ENCODE measurements around the gene SLC40A1. TPM values are rescaled to one million over a fixed set of nuclear protein-coding genes. Genes with fewer than 3 reads are reported as not detected.
"Not testable (repeated sequence)": the region's sequence is repeated elsewhere in the genome, so short reads cannot be mapped to it uniquely, and the experiment has no call there.

The SLC40A1 gene
- total RNA-seq, 2 experiments from 2014 or later, result 4.7 to 4.8 TPM

DNA sequence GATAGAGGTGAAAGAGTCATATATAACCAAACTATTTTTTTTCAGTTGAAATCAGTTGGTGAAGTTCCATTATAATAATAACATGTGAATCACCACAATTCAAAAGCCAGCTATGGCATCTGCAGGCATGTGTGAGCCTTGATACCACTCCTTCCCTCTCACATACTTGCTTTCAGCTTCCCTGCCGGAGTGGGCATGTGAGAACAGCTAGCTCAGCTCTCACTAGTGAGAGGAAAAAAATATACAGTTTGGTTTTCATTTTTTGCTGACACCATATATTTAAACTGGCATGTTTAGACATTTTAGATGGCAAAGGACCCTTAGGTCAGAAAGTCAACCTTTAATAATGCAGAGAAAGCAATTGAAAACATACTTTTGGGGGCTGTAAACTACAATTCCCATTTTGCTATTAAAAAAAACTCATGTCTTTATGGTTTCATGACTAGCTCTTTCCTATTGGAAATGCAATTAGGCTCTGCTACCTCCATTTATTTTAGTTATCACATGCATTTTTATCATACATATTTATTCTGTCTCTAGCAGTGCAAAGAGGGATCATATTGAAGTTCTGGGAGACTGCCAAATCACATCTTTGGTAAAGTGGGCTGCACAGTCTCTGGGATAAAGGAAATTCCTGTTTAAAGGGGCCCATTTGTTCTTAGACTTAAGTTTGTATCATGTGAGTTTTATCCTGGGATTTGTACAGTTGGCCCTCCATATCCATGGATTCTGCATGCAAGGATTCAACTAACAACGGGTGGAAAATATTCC, 33.2 kb upstream of the SLC40A1 start:
- Mint-ChIP-seq H3K9me3 (no peaks in the 10 kb centered on the region), H3K36me3 (no peaks in the 10 kb centered on the region), H3K4me1 (ENCODE audit: low read depth) (no peaks in the 10 kb centered on the region), H3K4me3 (no peak overlapping the region), H3K27ac (no peak overlapping the region), H3K27me3 (peaks cover 4% of the 10 kb centered on the region)
- DNase-seq, result no peak
- ChIA-PET CTCF (interaction anchor here (0.6 kb wide), 1 partner anchor 42 kb away, joined by 3 read pairs; no protein-coding TSS in a partner anchor), POLR2A (no interaction called here)
- intact Hi-C loops (cut with micrococcal nuclease), result no loop called here

GRCh38 chr2:189613077-189613636, 32.6 kb upstream of the SLC40A1 start:
- H3K9me3 Mint-ChIP-seq, result no peaks in the 10 kb centered on the region
- H3K4me3 Mint-ChIP-seq, result no peak overlapping the region
- H3K4me1 Mint-ChIP-seq (ENCODE audit: low read depth), result no peaks in the 10 kb centered on the region
- no peaks in the 10 kb centered on the region for H3K36me3 Mint-ChIP-seq
- H3K27me3 Mint-ChIP-seq, result peaks cover 4% of the 10 kb centered on the region
- no peak overlapping the region for H3K27ac Mint-ChIP-seq
- no peak for DNase-seq
- intact Hi-C loops (cut with micrococcal nuclease), result no loop called here
- CTCF ChIA-PET, result interaction anchor here (0.6 kb wide), 1 partner anchor 42 kb away, joined by 3 read pairs; no protein-coding TSS in a partner anchor
- POLR2A ChIA-PET, result no interaction called here

DNA sequence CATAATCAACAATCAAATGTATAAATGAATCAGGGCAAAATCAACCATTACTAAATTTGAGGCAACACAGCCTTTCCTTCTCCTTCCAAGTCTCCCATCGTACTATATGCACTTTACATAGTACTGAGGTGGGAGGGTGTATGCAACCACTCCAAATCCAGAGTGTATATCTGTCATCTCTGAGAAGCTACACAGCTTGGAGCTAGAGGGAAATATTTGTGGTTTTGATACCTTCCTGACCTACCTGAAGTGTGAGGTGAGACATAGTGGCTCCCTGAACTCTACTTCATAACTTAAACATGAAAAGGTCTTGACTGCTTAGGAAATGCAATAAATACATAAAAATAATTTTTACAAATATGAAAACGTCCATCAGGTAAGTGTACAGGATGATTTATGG, 30.1 kb upstream of the SLC40A1 start:
- ChIA-PET CTCF (interaction anchor here (0.7 to 0.9 kb wide), 2 partner anchors 48 to 59 kb away, joined by 3 read pairs; no protein-coding TSS in a partner anchor), POLR2A (no interaction called here)
- intact Hi-C loops (cut with micrococcal nuclease), result no loop called here
- H3K36me3 Mint-ChIP-seq, result no peaks in the 10 kb centered on the region
- no peaks in the 10 kb centered on the region for H3K9me3 Mint-ChIP-seq
- no peak overlapping the region for H3K27ac Mint-ChIP-seq
- DNase-seq, result no peak
- no peaks in the 10 kb centered on the region for H3K4me1 Mint-ChIP-seq (ENCODE audit: low read depth)
- peaks cover 4% of the 10 kb centered on the region for H3K27me3 Mint-ChIP-seq
- no peak overlapping the region for H3K4me3 Mint-ChIP-seq

DNA sequence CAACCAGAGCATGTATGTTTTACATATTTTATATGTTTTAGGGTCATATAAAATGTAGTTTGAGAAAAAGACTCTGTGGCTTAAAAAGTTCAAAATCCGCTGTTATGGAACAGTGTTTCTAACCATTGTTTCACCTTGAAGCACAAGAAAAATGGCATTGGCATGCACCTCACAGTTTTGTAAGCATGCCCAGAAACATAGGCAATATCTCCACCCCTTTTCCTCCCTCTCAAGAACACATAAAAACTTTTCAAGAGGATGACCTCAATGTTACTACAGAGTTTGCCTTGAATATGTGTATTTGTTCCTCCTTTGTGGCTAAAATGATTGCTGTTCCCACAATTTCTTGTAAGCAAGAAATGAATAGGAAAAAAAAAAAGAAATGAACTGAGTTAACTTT, 29.3 kb upstream of the SLC40A1 start:
- no peak overlapping the region for H3K4me3 Mint-ChIP-seq
- intact Hi-C loops (cut with micrococcal nuclease), result no loop called here

DNA sequence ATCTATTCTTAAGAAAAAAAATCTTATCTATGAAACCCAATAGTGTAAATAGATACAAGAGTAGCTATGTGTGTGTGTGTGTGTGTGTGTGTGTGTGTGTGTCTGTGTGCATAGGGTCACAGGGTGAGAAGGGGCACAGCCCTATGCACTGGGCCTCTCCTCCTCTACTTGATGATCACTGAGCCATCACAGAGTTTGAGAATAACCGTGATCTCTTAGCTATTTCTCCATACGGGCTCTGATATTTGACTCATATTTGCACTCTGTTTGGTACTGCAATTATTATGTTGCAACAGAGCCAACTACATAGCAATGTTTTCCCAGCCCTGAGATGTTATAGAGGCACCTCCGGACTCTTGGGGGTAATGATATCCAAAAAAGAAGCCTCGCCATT, 28.8 kb upstream of the SLC40A1 start:
- Mint-ChIP-seq H3K4me1 (ENCODE audit: low read depth) (no peaks in the 10 kb centered on the region), H3K27ac (no peak overlapping the region), H3K4me3 (no peak overlapping the region), H3K36me3 (no peaks in the 10 kb centered on the region), H3K9me3 (no peaks in the 10 kb centered on the region), H3K27me3 (peaks cover 4% of the 10 kb centered on the region)
- CTCF ChIA-PET, result no interaction called here
- POLR2A ChIA-PET, result no interaction called here
- intact Hi-C loops (cut with micrococcal nuclease), result no loop called here
- DNase-seq, result no peak

More for the DNA sequence above, 29.3 kb upstream of the SLC40A1 start:
- no peaks in the 10 kb centered on the region for H3K4me1 Mint-ChIP-seq (ENCODE audit: low read depth)
- peaks cover 4% of the 10 kb centered on the region for H3K27me3 Mint-ChIP-seq
- H3K36me3 Mint-ChIP-seq, result no peaks in the 10 kb centered on the region
- H3K27ac Mint-ChIP-seq, result no peak overlapping the region
- POLR2A ChIA-PET, result no interaction called here
- CTCF ChIA-PET, result interaction anchor here (0.9 kb wide), 1 partner anchor 49 kb away, joined by 3 read pairs; no protein-coding TSS in a partner anchor
- no peak for DNase-seq
- no peaks in the 10 kb centered on the region for H3K9me3 Mint-ChIP-seq

GRCh38 chr2:189608795-189609422, 28.3 kb upstream of the SLC40A1 start:
- ChIA-PET POLR2A (no interaction called here), CTCF (no interaction called here)
- H3K4me3 Mint-ChIP-seq, result no peak overlapping the region
- DNase-seq, result no peak
- H3K27me3 Mint-ChIP-seq, result peaks cover 4% of the 10 kb centered on the region
- no peaks in the 10 kb centered on the region for H3K9me3 Mint-ChIP-seq
- intact Hi-C loops (cut with micrococcal nuclease), result no loop called here
- H3K36me3 Mint-ChIP-seq, result no peaks in the 10 kb centered on the region
- no peaks in the 10 kb centered on the region for H3K4me1 Mint-ChIP-seq (ENCODE audit: low read depth)
- no peak overlapping the region for H3K27ac Mint-ChIP-seq

GRCh38 chr2:189608170-189608569, 27.6 kb upstream of the SLC40A1 start:
- Mint-ChIP-seq H3K9me3 (no peaks in the 10 kb centered on the region), H3K4me1 (ENCODE audit: low read depth) (no peaks in the 10 kb centered on the region), H3K27me3 (peaks cover 4% of the 10 kb centered on the region), H3K27ac (no peak overlapping the region), H3K36me3 (no peaks in the 10 kb centered on the region), H3K4me3 (no peak overlapping the region)
- CTCF ChIA-PET, result no interaction called here
- POLR2A ChIA-PET, result no interaction called here
- no peak for DNase-seq
- intact Hi-C loops (cut with micrococcal nuclease), result no loop called here

- Mint-ChIP-seq H3K9me3 (no peaks in the 10 kb centered on the region), H3K4me1 (ENCODE audit: low read depth) (no peaks in the 10 kb centered on the region), H3K36me3 (no peaks in the 10 kb centered on the region), H3K4me3 (no peak overlapping the region), H3K27me3 (no peaks in the 10 kb centered on the region), H3K27ac (no peak overlapping the region)
- ChIA-PET POLR2A (no interaction called here), CTCF (no interaction called here)
- DNase-seq, result no peak
- intact Hi-C loops (cut with micrococcal nuclease), result no loop called here
Measured at GRCh38 chr2:189602233-189602632, 21.6 kb upstream of the SLC40A1 start.

- H3K27ac Mint-ChIP-seq; H3K27me3 Mint-ChIP-seq; POLR2A ChIA-PET; H3K36me3 Mint-ChIP-seq; H3K4me3 Mint-ChIP-seq; DNase-seq; H3K4me1 Mint-ChIP-seq (ENCODE audit: low read depth); intact Hi-C loops (cut with micrococcal nuclease); CTCF ChIA-PET; H3K9me3 Mint-ChIP-seq: not testable (repeated sequence)
Measured at GRCh38 chr2:189601652-189602051, 21.1 kb upstream of the SLC40A1 start.

- ChIA-PET CTCF (no interaction called here), POLR2A (no interaction called here)
- Mint-ChIP-seq H3K36me3 (no peaks in the 10 kb centered on the region), H3K4me3 (no peak overlapping the region), H3K27ac (no peak overlapping the region), H3K27me3 (no peaks in the 10 kb centered on the region), H3K9me3 (no peaks in the 10 kb centered on the region), H3K4me1 (ENCODE audit: low read depth) (peaks cover 1% of the 10 kb centered on the region)
- intact Hi-C loops (cut with micrococcal nuclease), result no loop called here
- DNase-seq, result no peak
Measured at GRCh38 chr2:189601043-189601442, 20.5 kb upstream of the SLC40A1 start.

DNA sequence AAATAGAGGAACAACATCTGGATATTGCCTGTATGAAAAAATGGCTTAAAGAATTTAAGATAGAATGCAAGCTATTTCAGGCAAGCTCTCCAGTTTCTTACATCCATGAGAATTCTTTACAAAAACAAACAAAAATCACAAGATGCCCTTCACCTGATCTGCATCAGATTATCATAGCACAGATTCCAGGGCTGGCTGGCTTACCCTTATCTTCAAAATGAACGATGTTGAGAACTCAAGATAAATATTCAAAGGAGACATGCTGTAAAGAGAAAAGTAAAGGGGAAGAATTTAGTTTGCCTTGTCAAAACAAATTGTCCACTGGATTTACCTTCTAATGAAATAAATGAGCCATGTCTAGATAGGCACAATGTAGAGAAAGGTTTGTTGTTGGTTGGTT, 18.7 kb upstream of the SLC40A1 start:
- CTCF ChIA-PET, result interaction anchor here (0.7 kb wide), 1 partner anchor 25 kb away, joined by 3 read pairs; no protein-coding TSS in a partner anchor

GRCh38 chr2:189595417-189595816, 14.8 kb upstream of the SLC40A1 start:
- Mint-ChIP-seq H3K27me3 (no peaks in the 10 kb centered on the region), H3K27ac (no peak overlapping the region), H3K4me1 (ENCODE audit: low read depth) (peaks cover 36% of the 10 kb centered on the region), H3K4me3 (no peak overlapping the region), H3K9me3 (no peaks in the 10 kb centered on the region), H3K36me3 (no peaks in the 10 kb centered on the region)
- ChIA-PET CTCF (no interaction called here), POLR2A (no interaction called here)
- no peak for DNase-seq
- intact Hi-C loops (cut with micrococcal nuclease), result no loop called here

More for the DNA sequence above, 18.7 kb upstream of the SLC40A1 start:
- Mint-ChIP-seq H3K27me3 (no peaks in the 10 kb centered on the region), H3K4me1 (ENCODE audit: low read depth) (peaks cover 9% of the 10 kb centered on the region), H3K4me3 (no peak overlapping the region), H3K36me3 (no peaks in the 10 kb centered on the region), H3K9me3 (no peaks in the 10 kb centered on the region), H3K27ac (no peak overlapping the region)
- DNase-seq, result no peak
- intact Hi-C loops (cut with micrococcal nuclease), result no loop called here
- POLR2A ChIA-PET, result no interaction called here

DNA sequence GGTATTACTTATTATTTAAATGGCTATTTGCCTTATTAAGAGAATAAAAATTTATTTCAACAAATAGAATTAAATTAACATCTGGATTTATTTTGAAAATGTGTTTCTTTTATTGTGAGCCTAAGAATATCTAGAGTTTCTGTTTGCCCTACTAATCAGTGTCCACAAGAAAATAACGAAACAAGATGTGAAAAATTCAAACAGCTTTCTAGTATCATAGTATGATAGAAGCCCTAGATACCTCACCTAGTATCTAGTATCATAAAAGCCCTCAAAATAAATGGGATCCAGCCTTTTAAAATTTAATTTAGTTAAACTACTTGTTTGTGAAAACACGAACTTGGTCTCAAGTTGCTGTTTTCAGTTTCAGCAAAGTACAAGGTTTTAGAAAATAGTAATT, 13.7 kb upstream of the SLC40A1 start:
- ChIA-PET CTCF (no interaction called here), POLR2A (no interaction called here)
- Mint-ChIP-seq H3K27ac (no peak overlapping the region), H3K4me3 (no peak overlapping the region), H3K36me3 (no peaks in the 10 kb centered on the region), H3K9me3 (no peaks in the 10 kb centered on the region), H3K27me3 (no peaks in the 10 kb centered on the region), H3K4me1 (ENCODE audit: low read depth) (peaks cover 40% of the 10 kb centered on the region)
- no peak for DNase-seq
- intact Hi-C loops (cut with micrococcal nuclease), result no loop called here

Measured in activated CD4-positive, alpha-beta memory T cell treated with anti-CD3 and anti-CD28 coated beads for 36 hours (primary cell).